H1 (cell line): ENCODE data around the gene PLA2G15. TPM values are rescaled to one million over a fixed set of nuclear protein-coding genes. Genes with fewer than 3 reads are reported as not detected.
A peak's percentile ranks its signal among the peaks of the same experiment; 100 is the strongest.

Experiments
- CTCF ChIA-PET: fragments of 300-600 bp; sonication (Branson Sonifier 250); formaldehyde crosslinking; loops from one replicate; lab custom pipeline; 2021; ENCODE audit not compliant: partially characterized antibody; lab: Charles Lee
- POLR2A ChIA-PET: fragments of 300-600 bp; sonication (Branson Sonifier 250); formaldehyde crosslinking; loops from one replicate; lab custom pipeline; 2021; ENCODE audit warnings: inconsistent platforms; ENCODE audit not compliant: partially characterized antibody; lab: Charles Lee
- DNase-seq, 2 experiments: peaks; one replicate each; pipeline versions ENCODE4 v3.0.0 to v3.0.0-alpha.2; 2010 to 2022; ENCODE audit warnings: low spot score in 2 of 2, low read depth in 1 of 2, mixed read lengths in 1 of 2
- FAIRE-seq: peaks from 2 replicates; lab custom pipeline; 2011; peaks lifted over from hg19 to GRCh38; lab: Jason Lieb, UNC
- H2AFZ ChIP-seq: 2 replicates; pipeline ENCODE4 v1.8.1; 2012; ENCODE audit warnings: low read length, inconsistent platforms
- H2AK5ac ChIP-seq: 2 replicates; pipeline ENCODE4 v1.6.1; 2013; ENCODE audit warnings: low read depth, low read length
- H2BK120ac ChIP-seq: replicated peaks from 2 replicates; pipeline ENCODE3; 2013; ENCODE audit warnings: low read depth, low read length, inconsistent platforms
- H2BK12ac ChIP-seq: 2 replicates; pipeline ENCODE4 v1.6.1; 2013; ENCODE audit warnings: low read depth, low read length
- H2BK15ac ChIP-seq: 2 replicates; pipeline ENCODE4 v1.6.1; 2013; ENCODE audit warnings: low read length
- H2BK20ac ChIP-seq: 2 replicates; pipeline ENCODE4 v1.6.1; 2013; ENCODE audit warnings: low read length
- H2BK5ac ChIP-seq: 2 replicates; pipeline ENCODE4 v1.6.1; 2013; ENCODE audit warnings: low read depth, low read length
- H3K14ac ChIP-seq: 2 replicates; pipeline ENCODE4 v1.6.1; 2013; ENCODE audit warnings: inconsistent platforms; ENCODE audit not compliant: insufficient read length
- H3K18ac ChIP-seq: 2 replicates; pipeline ENCODE4 v1.6.1; 2013; ENCODE audit warnings: low read length; ENCODE audit errors: extremely low read depth
- H3K23ac ChIP-seq: 2 replicates; pipeline ENCODE4 v1.6.1; 2013; ENCODE audit warnings: inconsistent platforms; ENCODE audit not compliant: insufficient read length
- H3K23me2 ChIP-seq: 2 replicates; pipeline ENCODE4 v1.6.1; 2013; ENCODE audit warnings: low read depth, low read length
- H3K27ac ChIP-seq: 2 replicates; pipeline ENCODE4 v1.6.1; 2011; ENCODE audit warnings: low read depth, low read length, inconsistent platforms
- H3K27me3 ChIP-seq, 4 experiments: replicated peaks in 1 of 4; 1 replicate in 1 of 4; 2 replicates in 3 of 4; pipeline versions ENCODE4 v1.6.1 to v1.8.1; 2011 to 2013; ENCODE audit warnings: low read length in 3 of 4, mild to moderate bottlenecking in 3 of 4, inconsistent platforms in 2 of 4, mixed read lengths in 2 of 4, moderate library complexity in 1 of 4; ENCODE audit not compliant: control insufficient read depth in 3 of 4, insufficient read depth in 3 of 4; ENCODE audit errors: extremely low read depth in 1 of 4
- H3K36me3 ChIP-seq, 4 experiments: 2 replicates each; pipeline versions ENCODE4 v1.6.1 to v1.8.1; 2011 to 2013; ENCODE audit warnings: mild to moderate bottlenecking in 4 of 4, low read length in 3 of 4, moderate library complexity in 2 of 4, control low read depth in 1 of 4, inconsistent platforms in 1 of 4; ENCODE audit not compliant: insufficient read depth in 4 of 4, control insufficient read depth in 2 of 4
- H3K4ac ChIP-seq: replicated peaks from 2 replicates; pipeline ENCODE3; 2013; ENCODE audit warnings: low read length, low read depth, mixed read lengths, inconsistent platforms; ENCODE audit not compliant: insufficient read length
- H3K4me1 ChIP-seq, 4 experiments: replicated peaks in 1 of 4; 1 replicate in 1 of 4; 2 replicates in 3 of 4; pipeline versions ENCODE4 v1.6.1 to v1.8.1; 2011 to 2013; ENCODE audit warnings: low read length in 3 of 4, inconsistent platforms in 2 of 4, mixed read lengths in 1 of 4; ENCODE audit not compliant: insufficient read depth in 4 of 4, control insufficient read depth in 3 of 4
- H3K4me2 ChIP-seq, 2 experiments: 2 replicates each; pipeline versions ENCODE4 v1.6.1 to v1.8.1; 2011 to 2013; ENCODE audit warnings: low read depth in 2 of 2, low read length in 2 of 2, control low read depth in 1 of 2, inconsistent platforms in 1 of 2, mild to moderate bottlenecking in 1 of 2; ENCODE audit not compliant: insufficient read depth in 1 of 2
- H3K4me3 ChIP-seq, 4 experiments: fragments of 200-600, 300-600 bp in 1 of 4; sonication (generic), shearing (Covaris generic), sonication (Bioruptor Twin) in 1 of 4; 2 replicates each; pipeline versions ENCODE4 v1.5.1 to v1.8.1; 2011 to 2016; ENCODE audit warnings: low read length in 4 of 4, low read depth in 3 of 4, control low read depth in 2 of 4, inconsistent platforms in 2 of 4, mild to moderate bottlenecking in 2 of 4, mixed read lengths in 1 of 4, moderate library complexity in 1 of 4; ENCODE audit not compliant: insufficient read depth in 2 of 4; ENCODE audit errors: extremely low read depth in 1 of 4
- H3K56ac ChIP-seq: replicated peaks from 2 replicates; pipeline ENCODE3; 2013; ENCODE audit warnings: low read depth, mild to moderate bottlenecking, mixed read lengths, low read length, inconsistent platforms; ENCODE audit not compliant: insufficient read length
- H3K79me1 ChIP-seq: 2 replicates; pipeline ENCODE4 v1.6.1; 2013; ENCODE audit warnings: low read depth, low read length, control low read depth
- H3K79me2 ChIP-seq, 2 experiments: 2 replicates each; pipeline versions ENCODE4 v1.6.1 to v1.8.1; 2012 to 2013; ENCODE audit warnings: low read length in 2 of 2, mild to moderate bottlenecking in 2 of 2, inconsistent platforms in 1 of 2; ENCODE audit not compliant: insufficient read depth in 2 of 2, control insufficient read depth in 1 of 2
- H3K9ac ChIP-seq, 4 experiments: replicated peaks in 1 of 4; 1 replicate in 1 of 4; 2 replicates in 3 of 4; pipeline versions ENCODE4 v1.6.1 to v1.8.1; 2011 to 2013; ENCODE audit warnings: low read depth in 3 of 4, low read length in 3 of 4, control low read depth in 2 of 4, mild to moderate bottlenecking in 2 of 4, moderate library complexity in 2 of 4, inconsistent platforms in 1 of 4; ENCODE audit errors: extremely low read depth in 1 of 4
- H3K9me3 ChIP-seq, 2 experiments: 2 replicates each; pipeline versions ENCODE4 v1.6.1 to v1.8.1; 2012 to 2013; ENCODE audit warnings: mild to moderate bottlenecking in 2 of 2, moderate library complexity in 2 of 2, control low read depth in 1 of 2, inconsistent platforms in 1 of 2, low read depth in 1 of 2, low read length in 1 of 2, mixed read lengths in 1 of 2; ENCODE audit not compliant: insufficient read depth in 2 of 2
- H4K20me1 ChIP-seq, 2 experiments: replicated peaks in 1 of 2; 2 replicates each; pipeline versions ENCODE3 to v1.8.1; 2011 to 2013; ENCODE audit warnings: inconsistent platforms in 2 of 2, low read length in 2 of 2, mild to moderate bottlenecking in 1 of 2; ENCODE audit not compliant: insufficient read depth in 2 of 2, control insufficient read depth in 1 of 2
- H4K5ac ChIP-seq: 2 replicates; pipeline ENCODE4 v1.6.1; 2013; ENCODE audit warnings: low read length, low read depth, mixed read lengths, inconsistent platforms; ENCODE audit not compliant: insufficient read length
- H4K8ac ChIP-seq: 2 replicates; pipeline ENCODE4 v1.8.0; 2013; ENCODE audit warnings: mild to moderate bottlenecking, moderate library complexity, low read length, inconsistent platforms; ENCODE audit not compliant: insufficient read depth; ENCODE audit errors: extremely low read depth
- H4K91ac ChIP-seq: replicated peaks from 2 replicates; pipeline ENCODE3; 2013; ENCODE audit warnings: low read length, mixed read lengths, inconsistent platforms; ENCODE audit not compliant: insufficient read length
- BACH1 ChIP-seq: IDR thresholded peaks from 2 replicates; pipeline ENCODE4 v1.6.1; 2012; ENCODE audit warnings: low read length, improper control_type of control experiment
- CBX5 ChIP-seq: fragments of 300-800, 300-1000 bp; sonication (generic); IDR thresholded peaks from 2 replicates; pipeline ENCODE4 v1.7.1; 2016; ENCODE audit warnings: antibody characterized with exemption, low read length, low read depth
- CEBPB ChIP-seq: IDR thresholded peaks from 2 replicates; pipeline ENCODE4 v1.6.1; 2012; ENCODE audit warnings: low read depth, low read length
- CHD1 ChIP-seq: IDR thresholded peaks from 2 replicates; pipeline ENCODE4 v1.6.1; 2012; ENCODE audit warnings: low read depth, low read length, improper control_type of control experiment
- GABPA ChIP-seq: IDR thresholded peaks from 2 replicates; pipeline ENCODE4 v1.6.1; 2011; ENCODE audit warnings: mild to moderate bottlenecking, low read length, moderate library complexity, borderline replicate concordance; ENCODE audit not compliant: insufficient read depth
- HDAC6 ChIP-seq: IDR thresholded peaks from one replicate; pipeline ENCODE4 v1.7.1; 2012; ENCODE audit warnings: low read depth, mild to moderate bottlenecking, inconsistent platforms, low read length, moderate library complexity
- KDM4A ChIP-seq: IDR thresholded peaks from one replicate; pipeline ENCODE4 v1.7.1; 2012; ENCODE audit warnings: low read depth, mild to moderate bottlenecking, moderate library complexity, low read length, inconsistent platforms; ENCODE audit not compliant: severe bottlenecking
- NANOG ChIP-seq: IDR thresholded peaks from 2 replicates; pipeline ENCODE4 v1.6.1; 2011; ENCODE audit warnings: low read length, low read depth, mild to moderate bottlenecking, inconsistent platforms; ENCODE audit not compliant: insufficient read depth, poor library complexity, severe bottlenecking
- POLR2AphosphoS5 ChIP-seq: IDR thresholded peaks from 2 replicates; pipeline ENCODE4 v1.6.1; 2011; ENCODE audit warnings: low read depth, low read length
- RXRA ChIP-seq: IDR thresholded peaks from 2 replicates; pipeline ENCODE4 v1.6.1; 2011; ENCODE audit warnings: low read depth, mild to moderate bottlenecking, low read length, moderate library complexity; ENCODE audit not compliant: insufficient read depth
- SIN3A ChIP-seq, 2 experiments: IDR thresholded peaks in 1 of 2; conservative IDR thresholded peaks in 1 of 2; 2 replicates each; pipeline ENCODE4 v1.6.1; 2011 to 2012; ENCODE audit warnings: low read length in 2 of 2, improper control_type of control experiment in 1 of 2, low read depth in 1 of 2, mild to moderate bottlenecking in 1 of 2
- SIRT6 ChIP-seq: IDR thresholded peaks from one replicate; pipeline ENCODE4 v1.7.1; 2012; ENCODE audit warnings: low read length, inconsistent platforms
- SP4 ChIP-seq: IDR thresholded peaks from 2 replicates; pipeline ENCODE4 v1.6.1; 2012; ENCODE audit warnings: low read length, inconsistent platforms
- SUZ12 ChIP-seq: fragments of 200-600 bp; sonication (generic); IDR thresholded peaks from 2 replicates; pipeline ENCODE4 v1.6.1; 2012; ENCODE audit warnings: mild to moderate bottlenecking, inconsistent platforms, low read length, moderate library complexity, mixed read lengths
- TBP ChIP-seq: IDR thresholded peaks from 2 replicates; pipeline ENCODE4 v1.6.1; 2011; ENCODE audit warnings: low read depth, low read length, improper control_type of control experiment
- WGBS, 2 experiments: shearing (Covaris generic) in 1 of 2; methylation state at CpG; one replicate each; pipeline versions ENCODE4 v1.1.6 to v1.1.7; 2013 to 2015; ENCODE audit warnings: low lambda C conversion rate in 2 of 2, mixed read lengths in 2 of 2, inconsistent platforms in 1 of 2, low coverage in 1 of 2, missing lambda C conversion rate in 1 of 2; ENCODE audit not compliant: insufficient replicate concordance in 2 of 2, insufficient coverage in 1 of 2, insufficient read length in 1 of 2; ENCODE audit errors: extremely low coverage in 1 of 2, missing lambda C conversion rate in 1 of 2; 5-methylcytosine and 5-hydroxymethylcytosine counted together
- polyA plus RNA-seq, 7 experiments: library from polyadenylated mRNA; depleted of rRNA in 3 of 7; stranded (reverse) in 5 of 7; unstranded in 2 of 7; fragments of >200 nt in 5 of 7; fragments of 200-250 nt in 2 of 7; gene quantifications; 1 replicate in 5 of 7; 2 replicates in 1 of 7; 4 replicates in 1 of 7; pipeline versions ENCODE4 v1.2.1 to v1.2.3, GENCODE V29; 2011 to 2013; ENCODE audit warnings: missing spikeins in 2 of 7, mixed read lengths in 2 of 7
- total RNA-seq: library from RNA; stranded (reverse); fragmentation: NEBNext Ultra II Directional; extraction: Animal tissue kit (Norgen Biotek cat#: 25700); gene quantifications from 2 replicates; pipeline ENCODE4 v1.2.1, GENCODE V29; 2021

PLA2G15 gene
- total and polyA plus RNA-seq, 2 of the 8 experiments (the other 6 are each of a cell fraction or from before 2014, with no cell fraction given), result 11.2 to 12.0 TPM

DNA sequence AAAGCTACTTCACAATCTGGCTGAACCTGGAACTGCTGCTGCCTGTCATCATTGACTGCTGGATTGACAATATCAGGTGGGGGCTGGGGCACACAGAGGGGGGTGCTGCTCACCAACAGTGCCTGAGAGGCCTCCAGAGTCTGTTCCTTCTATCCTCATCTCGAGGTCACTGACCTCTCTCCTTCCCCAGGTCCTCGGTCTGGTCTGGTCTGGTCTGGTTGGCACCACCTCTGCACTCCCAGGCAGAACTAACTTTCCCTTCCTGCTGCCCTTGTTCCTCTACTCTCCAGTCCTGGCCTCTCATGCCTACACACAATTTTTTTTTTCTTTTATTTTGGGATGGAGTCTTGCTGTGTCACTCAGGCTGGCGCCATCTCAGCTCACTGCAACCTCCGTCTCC is 4.2 kb downstream of the PLA2G15 start:
- Histone ChIP-seq H4K8ac (peak overlapping the region; percentile 16; the same call in 1 of the 2 replicates), H3K4ac (no peak overlapping the region), H2BK12ac (no peak overlapping the region), H3K23ac (no peak overlapping the region), H2BK120ac (no peak overlapping the region), H2BK5ac (no peak overlapping the region), H4K91ac (no peak overlapping the region), H3K27ac (no peak overlapping the region), H3K36me3 (no peaks in the 10 kb centered on the region), H3K4me3 (no peak overlapping the region), H2BK15ac (no peak overlapping the region), H3K14ac (no peak overlapping the region), H2AK5ac (no peak overlapping the region), H3K4me2 (no peak overlapping the region), H3K79me1 (peaks cover 2% of the 10 kb centered on the region; the same call in 1 of the 2 replicates), H2BK20ac (no peak overlapping the region), H4K20me1 (no peaks in the 10 kb centered on the region), H3K56ac (no peak overlapping the region), H3K9ac (no peak overlapping the region), H4K5ac (no peak overlapping the region), H3K27me3 (peaks cover 0 to 5% (median 2%) of the 10 kb centered on the region in 4 experiments; a peak in 5 of 7 replicates), H3K9me3 (no peaks in the 10 kb centered on the region), H2AFZ (no peak overlapping the region), H3K4me1 (peaks cover 0 to 4% (median 2%) of the 10 kb centered on the region in 4 experiments; a peak in 5 of 7 replicates), H3K23me2 (peaks cover 13% of the 10 kb centered on the region; the same call in 1 of the 2 replicates), H3K18ac (no peak overlapping the region), H3K79me2 (no peaks in the 10 kb centered on the region)
- 89% methylated on average over 4 of the region's 4 CpGs; no CpG with 5 or more reads in 1 of the 2 experiments for WGBS, 2 experiments
- ChIA-PET CTCF (interaction anchor here (1.1 to 6.2 kb wide), 3 partner anchors 9 to 20 kb away, joined by 3 to 108 read pairs (median 10); partner anchors contain the start of gene SLC7A6), POLR2A (interaction anchor here (2.4 to 3.7 kb wide), 2 partner anchors 12 to 13 kb away, joined by 6 to 10 read pairs; partner anchors contain the start of gene ESRP2)
- FAIRE-seq (no peak), DNase-seq (no peak)
- no peak for TF ChIP-seq BACH1
- no peak for TF ChIP-seq SUZ12
- no peak for TF ChIP-seq TBP
- TF ChIP-seq RXRA, result no peak
- no peak for TF ChIP-seq KDM4A
- TF ChIP-seq NANOG, result no peak
- no peak for TF ChIP-seq CHD1
- no peak for TF ChIP-seq CBX5
- no peak for TF ChIP-seq GABPA
- no peak for TF ChIP-seq CEBPB
- no peak for TF ChIP-seq HDAC6
- TF ChIP-seq SIN3A (conservative IDR thresholded peaks at IDR 0.05 in 1 of 2, IDR thresholded peaks at IDR 0.05 in 1 of 2; ENCODE audit: low read depth in 1 of 2, low read length in 2 of 2), result no peak
- no peak for TF ChIP-seq SIRT6
- TF ChIP-seq SP4, result no peak
- no peak for TF ChIP-seq POLR2AphosphoS5
